GM13977 (cell line): Measurements from ENCODE around the gene NELFB.
"Not testable (repeated sequence)": the region's sequence is repeated elsewhere in the genome, so short reads cannot be mapped to it uniquely, and the experiment has no call there.

ENCODE experiments used
- DNase-seq: peaks from one replicate; pipeline ENCODE4 v3.0.0; 2012; ENCODE audit warnings: low spot score
- CTCF ChIP-seq: IDR thresholded peaks from 2 replicates; pipeline ENCODE4 v1.5.1; 2012; ENCODE audit warnings: mild to moderate bottlenecking, control low read depth; ENCODE audit not compliant: insufficient read depth; ENCODE audit errors: extremely low read depth, missing control alignments
- in situ Hi-C: fragments of 300-500 bp; cut with MboI; formaldehyde crosslinking; loops from one replicate; pipeline ENCODE4 v1.12.0; 2022; ENCODE audit warnings: low sequenced_read_pairs, low pct_unique_long_range_greater_than_20kb, mixed read lengths, inconsistent platforms; ENCODE audit not compliant: unreplicated experiment

Gene NELFB

GRCh38 chr9:137236238-137236935 is 18.7 kb upstream of the NELFB start:
- in situ Hi-C loops: no loop called here
- peak; percentile 99 for TF ChIP-seq CTCF
- peak; percentile 98 for DNase-seq

GRCh38 chr9:137236936-137237421 is 18.1 kb upstream of the NELFB start:
- in situ Hi-C loops: no loop called here
- DNase-seq: no peak
- no peak for TF ChIP-seq CTCF

GRCh38 chr9:137237759-137238726 is 17.1 kb upstream of the NELFB start:
- no peak for DNase-seq
- TF ChIP-seq CTCF: no peak
- in situ Hi-C loops: no loop called here

GRCh38 chr9:137239541-137240200 is 15.5 kb upstream of the NELFB start:
- in situ Hi-C loops, DNase-seq: not testable (repeated sequence)

- in situ Hi-C loops: no loop called here
- peak; percentile 36 for TF ChIP-seq CTCF
- DNase-seq: peak; percentile 80
These were observed 14.7 kb upstream of the NELFB start for GRCh38 chr9:137240318-137240840.

DNA sequence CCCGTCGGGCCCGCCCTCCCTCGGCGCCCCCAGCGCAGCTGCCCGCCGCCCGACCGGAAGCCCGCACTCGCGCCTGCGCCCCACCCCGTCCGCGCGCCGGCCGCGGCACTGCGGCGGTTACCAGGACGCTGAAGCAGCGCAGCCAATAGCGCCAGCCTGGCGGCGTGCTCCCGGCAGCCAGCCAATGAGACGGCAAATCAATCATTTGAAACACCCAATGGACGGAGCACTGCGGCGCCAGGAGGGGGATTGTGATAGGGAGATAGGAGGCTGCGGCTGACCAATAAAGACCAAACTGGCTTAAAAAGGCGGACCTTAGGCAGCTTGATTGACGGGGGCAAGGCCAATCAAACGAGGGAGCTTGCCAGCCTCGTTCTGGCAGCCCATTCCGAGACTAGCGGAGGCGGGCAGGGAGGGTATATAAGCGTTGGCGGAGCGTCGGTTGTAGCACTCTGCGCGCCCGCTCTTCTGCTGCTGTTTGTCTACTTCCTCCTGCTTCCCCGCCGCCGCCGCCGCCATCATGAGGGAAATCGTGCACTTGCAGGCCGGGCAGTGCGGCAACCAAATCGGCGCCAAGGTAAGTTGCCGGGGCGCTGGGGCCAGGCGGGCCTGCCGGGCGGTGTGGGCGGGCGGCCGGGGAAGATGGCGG is 14.2 kb upstream of the NELFB start, which contains the start of gene TUBB4B:
Gene TUBB4B (plus strand): TSS at position 447 of the 649 bp plus-strand sequence. CDS start 74 bp downstream, at position 521.
- peak; percentile 100 for DNase-seq
- in situ Hi-C loops: no loop called here
- no peak for TF ChIP-seq CTCF
